HG03439 (cell line): ENCODE results near the gene KCNG4.
"Not testable (repeated sequence)": the region's sequence is repeated elsewhere in the genome, so short reads cannot be mapped to it uniquely, and the experiment has no call there.

ENCODE experiments used
- ATAC-seq: cut with Tn5 transposase; IDR thresholded peaks from one replicate; pipeline ENCODE4 v1.9.1; 2021; ENCODE audit warnings: mild to moderate bottlenecking, moderate library complexity; ENCODE audit not compliant: unreplicated experiment

The KCNG4 gene

DNA sequence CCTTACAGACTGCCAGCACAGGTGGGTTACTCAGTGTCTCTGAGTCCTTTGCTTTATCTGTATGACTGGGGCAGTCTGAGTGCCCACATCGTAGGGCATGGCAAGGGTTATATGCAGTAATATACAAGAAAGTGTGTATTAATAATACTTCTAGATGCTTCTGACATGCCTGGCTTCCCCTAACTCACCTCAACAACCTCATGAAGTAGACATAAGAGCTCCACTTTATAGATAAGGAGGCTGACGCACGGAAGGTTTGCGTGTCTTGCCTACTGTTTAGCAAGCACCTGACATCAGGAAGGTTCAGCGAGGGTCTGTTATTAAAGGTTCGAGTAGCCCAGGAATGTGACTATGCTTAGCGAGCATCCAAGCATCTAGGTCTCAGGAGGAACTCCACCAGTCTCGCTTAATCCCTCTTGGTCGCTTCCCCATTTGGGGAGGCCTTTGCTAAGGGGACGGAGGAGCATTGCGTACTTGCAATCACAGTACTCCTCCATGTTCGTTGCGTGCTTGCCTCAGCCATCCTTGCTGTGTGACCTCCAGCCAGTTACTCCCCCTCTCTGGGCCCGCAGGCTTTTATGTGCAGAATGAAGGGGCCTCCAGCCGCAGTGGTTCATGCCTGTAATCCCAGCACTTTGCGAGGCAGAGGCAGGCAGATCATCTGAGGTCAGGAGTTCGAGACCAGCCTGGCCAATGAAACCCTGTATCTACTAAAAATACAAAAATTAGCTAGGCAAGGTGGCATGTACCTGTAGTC lies 1.6 kb downstream of the KCNG4 start:
- no peak for ATAC-seq

DNA sequence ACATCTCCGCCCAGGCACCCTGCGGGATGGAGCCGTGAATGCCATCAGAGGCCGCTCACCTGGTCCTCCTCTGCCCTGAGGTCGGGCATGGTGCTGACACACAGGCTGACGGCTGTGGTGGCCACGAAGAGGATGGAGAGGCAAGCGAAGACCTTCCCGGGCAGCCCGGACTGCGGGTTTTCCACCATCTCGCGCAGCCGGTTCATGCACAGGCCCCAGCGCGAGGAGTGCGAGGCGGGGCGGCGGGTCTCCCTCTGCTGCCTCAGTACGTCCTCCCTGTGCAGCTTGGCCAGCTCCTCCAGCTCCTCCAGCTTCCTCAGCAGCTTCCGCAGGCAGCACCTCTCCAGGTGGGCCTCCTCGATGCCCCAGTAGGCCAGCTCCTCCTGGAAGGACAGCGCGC lies 3.1 kb downstream of the KCNG4 start:
- ATAC-seq, result no peak

GRCh38 chr16:84234321-84235241 lies 5.2 kb downstream of the KCNG4 start:
- ATAC-seq, result no peak

DNA sequence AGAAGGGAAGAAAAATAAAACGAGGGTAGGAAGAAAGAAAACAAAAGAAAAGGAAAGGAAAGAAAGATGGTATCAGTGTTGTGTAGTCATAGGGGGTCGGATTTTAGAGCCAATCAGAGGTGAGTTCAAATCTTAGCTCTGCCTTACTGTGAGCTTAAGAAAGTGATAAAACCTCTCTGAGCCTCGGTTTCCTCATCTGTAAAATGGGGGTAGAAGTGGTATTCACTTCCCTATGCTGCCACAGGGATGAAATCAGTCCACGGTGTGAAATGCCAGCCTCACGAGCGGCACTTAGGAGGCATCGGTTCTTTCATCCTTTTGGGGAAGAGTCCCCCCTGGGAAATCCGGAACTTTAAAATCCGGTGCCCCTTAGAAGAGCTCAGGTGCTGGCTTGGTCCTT lies 6.1 kb downstream of the KCNG4 start:
- ATAC-seq, result no peak

DNA sequence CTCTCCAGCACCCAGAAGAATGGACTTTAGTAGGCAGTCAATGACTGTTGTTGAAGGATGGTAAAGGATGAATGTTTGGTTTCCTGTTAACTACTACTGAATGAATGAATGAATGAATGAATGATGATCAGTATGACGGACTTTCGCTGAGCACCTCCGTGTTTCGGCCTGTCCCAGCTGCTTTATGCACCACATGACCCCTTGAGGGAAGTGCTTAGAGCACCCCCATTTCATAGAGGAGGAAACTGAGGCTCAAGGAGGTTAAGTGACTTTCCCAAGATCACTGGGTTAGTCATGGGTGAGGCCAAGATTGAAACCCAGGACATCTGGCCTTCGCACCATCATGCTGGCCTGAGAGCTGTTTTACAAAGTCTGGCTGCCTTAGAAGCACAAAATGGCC lies 6.8 kb downstream of the KCNG4 start:
- no peak for ATAC-seq

DNA sequence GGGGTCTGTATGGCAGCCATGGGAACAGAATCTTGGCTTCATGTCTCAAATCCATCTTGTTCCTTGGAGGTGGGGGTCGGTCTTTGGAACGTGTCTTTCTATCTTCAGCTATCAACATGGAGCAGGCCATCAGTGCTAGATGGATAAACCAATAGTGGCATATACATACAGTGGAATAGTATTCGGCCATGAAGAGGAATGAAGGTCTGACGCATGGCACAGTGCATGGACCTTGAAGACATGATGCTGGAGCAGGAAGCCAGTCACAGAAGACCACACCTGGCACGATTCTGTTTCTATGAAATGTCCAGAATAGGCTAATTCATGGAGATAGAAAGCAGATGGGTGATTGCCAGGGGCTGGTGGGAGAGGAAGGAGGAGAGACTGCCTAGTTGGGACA lies 7.8 kb downstream of the KCNG4 start:
- no peak for ATAC-seq

DNA sequence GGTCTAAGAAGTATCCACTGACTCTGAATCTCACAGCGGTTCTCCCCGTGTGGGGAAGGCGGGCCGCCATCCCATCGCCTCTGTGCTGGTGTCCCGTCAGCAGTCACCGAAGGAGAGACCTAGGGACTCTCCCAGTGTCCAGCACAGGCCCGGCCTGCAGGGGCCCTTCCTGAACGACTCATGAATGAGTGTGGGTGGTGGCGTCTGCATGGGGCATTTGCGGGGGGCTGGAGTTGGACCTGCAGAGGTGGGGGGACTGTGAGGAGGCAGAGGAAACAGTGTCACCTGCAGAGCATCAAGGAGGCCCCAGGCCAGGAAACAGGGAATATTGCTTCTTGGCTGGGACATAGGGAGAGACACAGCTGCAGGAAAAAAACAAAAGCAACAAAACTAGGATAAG lies 10.3 kb downstream of the KCNG4 start:
- no peak for ATAC-seq

DNA sequence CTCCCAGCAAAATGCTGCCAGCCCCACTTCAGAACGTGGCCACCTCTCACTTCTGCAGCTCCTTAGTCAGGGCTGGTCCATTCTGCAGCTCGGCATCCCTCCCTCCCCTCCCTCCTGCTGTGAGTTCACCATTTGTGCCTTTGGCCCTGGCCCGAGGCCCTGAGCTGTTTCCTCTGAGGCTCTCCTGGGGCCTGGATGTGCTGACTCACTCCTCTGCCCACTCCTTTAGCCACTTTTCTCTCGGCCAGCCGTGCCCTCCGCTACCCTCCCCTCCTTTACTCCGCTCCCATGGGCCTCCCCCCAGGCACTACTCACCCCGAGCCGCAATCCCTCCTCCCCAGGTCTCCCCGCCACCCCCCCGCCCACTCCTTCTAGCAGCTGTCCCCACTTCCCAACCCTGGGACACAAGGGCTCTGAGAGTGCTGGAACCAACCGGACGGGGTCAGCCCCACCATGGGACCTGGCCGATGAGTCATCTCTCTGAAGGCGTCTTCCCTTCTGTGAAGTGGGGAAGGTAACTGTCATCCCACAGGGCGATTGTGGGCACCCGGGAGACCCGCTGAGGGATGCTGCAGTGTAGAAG lies 11.5 kb downstream of the KCNG4 start:
- ATAC-seq, result no peak

DNA sequence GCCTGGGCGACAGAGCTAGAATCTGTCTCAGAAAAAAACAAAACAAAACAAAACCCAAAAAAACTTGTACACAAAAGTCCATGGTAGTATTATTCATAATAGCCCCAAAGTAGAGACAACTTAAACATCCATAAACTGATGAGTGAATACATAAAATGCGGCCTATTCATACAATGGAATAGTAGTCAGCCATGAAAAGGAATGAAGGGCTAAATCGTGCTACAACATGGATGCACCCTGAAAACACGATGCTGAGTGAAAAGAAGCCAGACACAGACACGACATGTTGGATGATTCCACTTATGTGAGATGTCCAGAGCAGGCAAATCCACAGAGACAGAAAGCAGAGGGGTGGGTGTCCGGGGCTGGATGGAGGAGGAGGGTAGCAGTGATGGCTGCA lies 12.3 kb downstream of the KCNG4 start:
- ATAC-seq, result no peak

DNA sequence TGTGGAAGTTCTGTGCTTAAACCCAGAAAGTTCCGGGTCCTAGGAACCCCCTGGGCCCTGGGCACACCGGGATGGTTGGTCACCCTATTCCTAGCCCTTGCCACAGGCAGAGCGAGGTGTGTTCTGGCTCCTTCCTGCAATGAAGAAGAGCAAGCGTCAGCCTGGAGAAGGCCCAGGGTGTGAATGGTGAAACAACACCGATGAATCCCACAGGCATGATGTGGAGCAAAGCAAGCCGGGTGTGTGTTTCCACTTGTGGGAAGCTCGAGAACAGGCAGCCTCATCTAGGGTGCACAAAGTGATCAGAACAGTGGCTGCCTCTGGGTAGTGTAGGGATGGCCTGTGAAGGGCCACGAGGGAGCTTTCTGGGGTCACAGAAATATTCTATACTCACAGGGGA lies 13.8 kb downstream of the KCNG4 start:
- no peak for ATAC-seq

- no peak for ATAC-seq
Observed at GRCh38 chr16:84225571-84225970, 14.2 kb downstream of the KCNG4 start.

DNA sequence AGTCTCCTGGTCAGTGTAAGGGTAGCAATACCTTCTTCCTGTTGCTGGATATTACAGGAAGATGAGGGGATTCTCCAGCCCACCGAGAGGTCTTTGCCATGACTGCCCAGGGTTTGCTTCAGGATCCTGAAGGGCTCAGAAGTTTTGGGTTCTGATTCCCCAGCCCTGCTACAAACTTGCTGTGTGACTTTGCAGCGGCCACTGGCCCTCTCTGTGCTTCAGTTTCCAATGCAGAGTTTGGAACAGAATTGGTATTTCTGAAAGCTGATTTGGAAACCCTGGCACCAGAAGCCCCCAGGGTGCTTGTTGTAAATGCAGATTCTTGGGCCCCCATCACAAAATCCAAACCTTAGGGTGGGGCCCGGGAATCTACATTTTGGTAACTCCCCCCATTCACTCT lies 14.7 kb downstream of the KCNG4 start:
- no peak for ATAC-seq

GRCh38 chr16:84224554-84224953 lies 15.3 kb downstream of the KCNG4 start:
- no peak for ATAC-seq

GRCh38 chr16:84223456-84223855 lies 16.4 kb downstream of the KCNG4 start:
- no peak for ATAC-seq

GRCh38 chr16:84220851-84221250 lies 19.0 kb downstream of the KCNG4 start:
- ATAC-seq, result no peak

DNA sequence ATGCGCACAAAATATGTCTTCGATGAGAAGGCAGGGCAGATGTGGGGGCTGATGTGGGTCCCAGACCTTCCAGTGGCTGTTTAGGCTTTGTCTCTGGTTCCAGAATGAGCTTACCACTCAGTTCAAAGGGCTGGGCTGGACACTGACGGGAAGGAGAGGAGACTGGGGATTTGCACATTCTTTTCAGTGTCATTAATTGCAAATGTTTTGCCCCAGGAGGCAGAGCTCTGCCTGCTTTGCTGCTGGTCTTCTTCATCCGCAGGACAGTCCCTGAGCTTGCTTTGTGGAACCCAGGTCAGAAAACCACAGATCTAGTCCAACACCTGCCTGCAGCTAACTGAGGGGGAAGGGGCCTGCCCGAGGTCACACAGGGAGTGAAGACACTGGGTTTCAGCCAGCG lies 20.9 kb downstream of the KCNG4 start:
- no peak for ATAC-seq

DNA sequence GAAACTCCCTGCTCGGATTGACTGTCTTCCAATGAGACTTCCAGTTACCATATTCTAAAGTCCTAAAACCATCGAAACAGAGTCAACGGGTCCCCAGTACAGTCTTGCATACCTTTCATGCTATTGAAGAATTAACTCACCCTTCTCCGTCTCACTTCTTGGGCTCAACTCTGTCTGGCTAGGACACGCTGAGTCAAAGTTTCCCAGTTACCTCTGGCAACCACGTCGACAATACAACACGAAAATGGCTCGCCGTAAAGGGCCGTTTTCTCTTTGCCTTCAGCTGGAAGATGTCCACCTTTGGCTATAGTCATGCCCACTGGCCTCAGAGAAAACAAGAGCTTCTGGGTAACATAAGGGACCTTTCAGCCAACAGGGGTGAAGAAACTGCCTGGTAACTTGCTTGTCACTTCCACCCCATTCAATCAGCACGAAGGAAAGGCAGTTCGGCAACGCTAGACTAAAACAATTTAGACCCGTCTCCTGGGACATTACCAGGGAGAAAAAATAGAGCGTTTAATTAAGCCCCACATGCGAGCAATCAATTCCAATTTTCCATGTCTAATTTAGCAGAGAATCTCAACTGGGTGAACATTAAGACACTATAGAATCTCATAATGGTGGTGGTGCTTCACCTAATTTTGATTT lies 21.5 kb downstream of the KCNG4 start:
- no peak for ATAC-seq

GRCh38 chr16:84216144-84216543 lies 23.7 kb downstream of the KCNG4 start:
- not testable (repeated sequence) for ATAC-seq

- ATAC-seq, result no peak
Observed at GRCh38 chr16:84215531-84215930, 24.3 kb downstream of the KCNG4 start.

DNA sequence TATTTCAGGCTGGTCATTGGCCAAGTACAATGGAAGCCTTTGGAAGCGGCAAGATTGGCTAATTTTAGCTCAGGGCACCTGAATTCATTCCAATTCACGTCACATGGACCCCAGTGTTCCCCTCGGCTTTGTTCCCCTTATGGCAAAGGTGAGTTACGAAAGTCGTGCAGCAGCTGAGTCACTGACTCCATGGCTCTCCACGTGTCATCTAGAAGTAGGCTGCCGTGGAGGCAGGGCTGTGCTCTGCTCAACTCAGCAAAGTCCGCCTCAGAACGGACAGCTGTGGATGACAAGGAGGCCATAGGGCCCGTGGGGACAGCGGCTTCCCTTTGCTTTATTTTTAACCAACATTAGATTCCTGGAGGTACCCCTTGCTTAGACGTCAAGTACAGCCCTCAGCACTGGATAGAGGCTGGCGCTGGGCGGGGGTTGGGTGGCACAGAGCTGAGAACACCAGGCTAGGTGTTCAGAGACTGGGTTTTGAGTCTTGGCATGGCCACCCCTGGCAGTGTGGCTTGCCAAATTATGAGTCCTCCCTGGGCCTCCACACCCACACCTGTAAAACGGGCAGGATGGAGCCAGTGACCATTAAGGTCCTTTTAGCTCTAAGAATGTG lies 25.3 kb downstream of the KCNG4 start:
- ATAC-seq, result no peak

- no peak for ATAC-seq
Observed at GRCh38 chr16:84212631-84213030, 27.2 kb downstream of the KCNG4 start.
